ENCODE results near the gene SCUBE3. TPM values are rescaled to one million over a fixed set of nuclear protein-coding genes. Genes with fewer than 3 reads are reported as not detected.

Gene SCUBE3
- total and polyA plus RNA-seq, 2 of the 13 experiments (the other 11 are each of a cell fraction or from before 2014, with no cell fraction given), result not detected

DNA sequence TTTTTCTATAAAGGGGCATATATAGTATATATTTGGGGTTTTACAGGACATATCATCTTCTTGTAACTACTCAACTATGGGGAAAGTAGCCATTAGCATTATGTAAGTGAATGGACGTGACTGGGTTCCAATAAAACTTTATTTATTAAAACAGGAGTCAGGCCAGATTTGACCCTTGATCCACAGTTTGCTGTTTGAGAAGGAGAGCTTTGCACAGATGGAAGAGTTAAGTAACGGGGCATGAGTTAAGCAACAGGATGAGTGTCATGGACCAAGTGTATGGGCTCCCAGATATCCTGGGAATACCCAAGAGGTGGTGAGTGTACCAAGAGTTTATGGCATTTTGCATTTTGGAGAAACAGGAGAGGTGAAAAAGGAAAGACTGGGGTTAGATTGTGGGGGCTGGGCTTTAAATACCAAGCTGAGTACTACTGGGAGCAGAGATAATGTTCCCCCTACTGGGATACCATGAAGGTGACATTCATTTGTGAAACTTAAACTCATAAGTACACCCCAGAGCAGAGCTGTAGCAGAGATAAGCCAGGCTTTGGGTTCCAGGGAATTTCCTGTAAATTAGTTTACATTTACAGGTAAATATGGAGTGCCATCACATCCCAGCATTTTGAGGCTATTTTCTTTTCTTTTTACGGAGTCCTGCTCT lies 18.5 kb upstream of the SCUBE3 start (continued):
- TF ChIP-seq, protein P1, sequence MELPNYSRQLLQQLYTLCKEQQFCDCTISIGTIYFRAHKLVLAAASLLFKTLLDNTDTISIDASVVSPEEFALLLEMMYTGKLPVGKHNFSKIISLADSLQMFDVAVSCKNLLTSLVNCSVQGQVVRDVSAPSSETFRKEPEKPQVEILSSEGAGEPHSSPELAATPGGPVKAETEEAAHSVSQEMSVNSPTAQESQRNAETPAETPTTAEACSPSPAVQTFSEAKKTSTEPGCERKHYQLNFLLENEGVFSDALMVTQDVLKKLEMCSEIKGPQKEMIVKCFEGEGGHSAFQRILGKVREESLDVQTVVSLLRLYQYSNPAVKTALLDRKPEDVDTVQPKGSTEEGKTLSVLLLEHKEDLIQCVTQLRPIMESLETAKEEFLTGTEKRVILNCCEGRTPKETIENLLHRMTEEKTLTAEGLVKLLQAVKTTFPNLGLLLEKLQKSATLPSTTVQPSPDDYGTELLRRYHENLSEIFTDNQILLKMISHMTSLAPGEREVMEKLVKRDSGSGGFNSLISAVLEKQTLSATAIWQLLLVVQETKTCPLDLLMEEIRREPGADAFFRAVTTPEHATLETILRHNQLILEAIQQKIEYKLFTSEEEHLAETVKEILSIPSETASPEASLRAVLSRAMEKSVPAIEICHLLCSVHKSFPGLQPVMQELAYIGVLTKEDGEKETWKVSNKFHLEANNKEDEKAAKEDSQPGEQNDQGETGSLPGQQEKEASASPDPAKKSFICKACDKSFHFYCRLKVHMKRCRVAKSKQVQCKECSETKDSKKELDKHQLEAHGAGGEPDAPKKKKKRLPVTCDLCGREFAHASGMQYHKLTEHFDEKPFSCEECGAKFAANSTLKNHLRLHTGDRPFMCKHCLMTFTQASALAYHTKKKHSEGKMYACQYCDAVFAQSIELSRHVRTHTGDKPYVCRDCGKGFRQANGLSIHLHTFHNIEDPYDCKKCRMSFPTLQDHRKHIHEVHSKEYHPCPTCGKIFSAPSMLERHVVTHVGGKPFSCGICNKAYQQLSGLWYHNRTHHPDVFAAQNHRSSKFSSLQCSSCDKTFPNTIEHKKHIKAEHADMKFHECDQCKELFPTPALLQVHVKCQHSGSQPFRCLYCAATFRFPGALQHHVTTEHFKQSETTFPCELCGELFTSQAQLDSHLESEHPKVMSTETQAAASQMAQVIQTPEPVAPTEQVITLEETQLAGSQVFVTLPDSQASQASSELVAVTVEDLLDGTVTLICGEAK (IDR thresholded peaks at IDR 0.05), result peak; percentile 60
- TF ChIP-seq, protein P1 (CRISPR knock-in tag; IDR thresholded peaks at IDR 0.05), result peak; percentile 98
- peak; percentile 49 for TF ChIP-seq HNF4A (CRISPR knock-in tag; IDR thresholded peaks at IDR 0.05)
- TF ChIP-seq, protein P2, sequence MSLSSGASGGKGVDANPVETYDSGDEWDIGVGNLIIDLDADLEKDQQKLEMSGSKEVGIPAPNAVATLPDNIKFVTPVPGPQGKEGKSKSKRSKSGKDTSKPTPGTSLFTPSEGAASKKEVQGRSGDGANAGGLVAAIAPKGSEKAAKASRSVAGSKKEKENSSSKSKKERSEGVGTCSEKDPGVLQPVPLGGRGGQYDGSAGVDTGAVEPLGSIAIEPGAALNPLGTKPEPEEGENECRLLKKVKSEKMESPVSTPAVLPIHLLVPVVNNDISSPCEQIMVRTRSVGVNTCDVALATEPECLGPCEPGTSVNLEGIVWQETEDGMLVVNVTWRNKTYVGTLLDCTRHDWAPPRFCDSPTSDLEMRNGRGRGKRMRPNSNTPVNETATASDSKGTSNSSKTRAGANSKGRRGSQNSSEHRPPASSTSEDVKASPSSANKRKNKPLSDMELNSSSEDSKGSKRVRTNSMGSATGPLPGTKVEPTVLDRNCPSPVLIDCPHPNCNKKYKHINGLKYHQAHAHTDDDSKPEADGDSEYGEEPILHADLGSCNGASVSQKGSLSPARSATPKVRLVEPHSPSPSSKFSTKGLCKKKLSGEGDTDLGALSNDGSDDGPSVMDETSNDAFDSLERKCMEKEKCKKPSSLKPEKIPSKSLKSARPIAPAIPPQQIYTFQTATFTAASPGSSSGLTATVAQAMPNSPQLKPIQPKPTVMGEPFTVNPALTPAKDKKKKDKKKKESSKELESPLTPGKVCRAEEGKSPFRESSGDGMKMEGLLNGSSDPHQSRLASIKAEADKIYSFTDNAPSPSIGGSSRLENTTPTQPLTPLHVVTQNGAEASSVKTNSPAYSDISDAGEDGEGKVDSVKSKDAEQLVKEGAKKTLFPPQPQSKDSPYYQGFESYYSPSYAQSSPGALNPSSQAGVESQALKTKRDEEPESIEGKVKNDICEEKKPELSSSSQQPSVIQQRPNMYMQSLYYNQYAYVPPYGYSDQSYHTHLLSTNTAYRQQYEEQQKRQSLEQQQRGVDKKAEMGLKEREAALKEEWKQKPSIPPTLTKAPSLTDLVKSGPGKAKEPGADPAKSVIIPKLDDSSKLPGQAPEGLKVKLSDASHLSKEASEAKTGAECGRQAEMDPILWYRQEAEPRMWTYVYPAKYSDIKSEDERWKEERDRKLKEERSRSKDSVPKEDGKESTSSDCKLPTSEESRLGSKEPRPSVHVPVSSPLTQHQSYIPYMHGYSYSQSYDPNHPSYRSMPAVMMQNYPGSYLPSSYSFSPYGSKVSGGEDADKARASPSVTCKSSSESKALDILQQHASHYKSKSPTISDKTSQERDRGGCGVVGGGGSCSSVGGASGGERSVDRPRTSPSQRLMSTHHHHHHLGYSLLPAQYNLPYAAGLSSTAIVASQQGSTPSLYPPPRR (CRISPR knock-in tag; IDR thresholded peaks at IDR 0.05; ENCODE audit: borderline replicate concordance), result no peak
- peak; percentile 23; the same call in 1 of the 2 replicates for TF ChIP-seq CEBPG (CRISPR knock-in tag; IDR thresholded peaks at IDR 0.05)
- no peak for TF ChIP-seq ZFP1 (CRISPR knock-in tag; IDR thresholded peaks at IDR 0.05)
- TF ChIP-seq, protein P3, sequence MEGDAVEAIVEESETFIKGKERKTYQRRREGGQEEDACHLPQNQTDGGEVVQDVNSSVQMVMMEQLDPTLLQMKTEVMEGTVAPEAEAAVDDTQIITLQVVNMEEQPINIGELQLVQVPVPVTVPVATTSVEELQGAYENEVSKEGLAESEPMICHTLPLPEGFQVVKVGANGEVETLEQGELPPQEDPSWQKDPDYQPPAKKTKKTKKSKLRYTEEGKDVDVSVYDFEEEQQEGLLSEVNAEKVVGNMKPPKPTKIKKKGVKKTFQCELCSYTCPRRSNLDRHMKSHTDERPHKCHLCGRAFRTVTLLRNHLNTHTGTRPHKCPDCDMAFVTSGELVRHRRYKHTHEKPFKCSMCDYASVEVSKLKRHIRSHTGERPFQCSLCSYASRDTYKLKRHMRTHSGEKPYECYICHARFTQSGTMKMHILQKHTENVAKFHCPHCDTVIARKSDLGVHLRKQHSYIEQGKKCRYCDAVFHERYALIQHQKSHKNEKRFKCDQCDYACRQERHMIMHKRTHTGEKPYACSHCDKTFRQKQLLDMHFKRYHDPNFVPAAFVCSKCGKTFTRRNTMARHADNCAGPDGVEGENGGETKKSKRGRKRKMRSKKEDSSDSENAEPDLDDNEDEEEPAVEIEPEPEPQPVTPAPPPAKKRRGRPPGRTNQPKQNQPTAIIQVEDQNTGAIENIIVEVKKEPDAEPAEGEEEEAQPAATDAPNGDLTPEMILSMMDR (CRISPR knock-in tag; IDR thresholded peaks at IDR 0.05), result 0 out of 2 replicates have a peak, but pooled peaks have one; percentile 3
